ENCODE data around the gene SYTL5.

The SYTL5 gene

GRCh38 chrX:38028300-38028699 lies 21.9 kb downstream of the SYTL5 start:
- FAIRE-seq = no peak

DNA sequence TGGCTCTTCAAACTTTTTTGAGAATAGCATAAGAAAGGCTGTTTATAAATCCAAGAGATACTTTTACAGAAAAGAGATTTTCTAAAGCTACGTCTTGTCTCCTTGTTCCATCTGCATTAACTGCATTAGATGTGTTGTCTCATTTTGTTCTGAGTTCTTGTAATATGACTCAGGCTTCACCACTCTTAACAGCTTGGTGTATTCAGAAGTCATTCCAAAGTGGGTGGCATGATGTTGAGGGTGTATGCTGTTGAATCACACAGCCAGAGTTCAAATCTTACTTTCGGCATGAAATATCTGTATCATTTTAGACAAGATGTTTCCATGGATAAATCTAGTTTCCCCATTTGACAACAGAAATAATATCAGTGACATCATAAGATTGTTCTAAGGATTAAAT lies 30.1 kb downstream of the SYTL5 start:
- no peak for FAIRE-seq

DNA sequence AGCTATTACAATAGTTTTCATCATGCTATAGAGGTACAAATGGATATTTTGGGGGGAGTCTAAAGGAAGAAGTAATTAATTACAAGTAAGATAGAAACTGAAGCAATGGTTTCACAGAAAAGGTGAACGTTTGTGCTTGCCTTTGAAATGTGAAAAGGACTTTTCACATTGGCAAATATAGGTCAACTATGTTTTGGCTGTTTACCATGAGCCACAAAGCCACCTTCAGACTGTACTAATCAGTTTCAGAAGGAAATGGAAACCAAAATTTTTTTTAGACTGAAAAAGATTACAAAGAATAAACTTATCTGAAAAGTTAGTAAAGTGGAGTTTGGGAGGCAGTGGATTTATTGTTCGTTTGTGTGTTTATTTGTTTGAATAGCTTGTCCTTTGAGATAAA lies 32.1 kb downstream of the SYTL5 start:
- FAIRE-seq = peak; percentile 68

DNA sequence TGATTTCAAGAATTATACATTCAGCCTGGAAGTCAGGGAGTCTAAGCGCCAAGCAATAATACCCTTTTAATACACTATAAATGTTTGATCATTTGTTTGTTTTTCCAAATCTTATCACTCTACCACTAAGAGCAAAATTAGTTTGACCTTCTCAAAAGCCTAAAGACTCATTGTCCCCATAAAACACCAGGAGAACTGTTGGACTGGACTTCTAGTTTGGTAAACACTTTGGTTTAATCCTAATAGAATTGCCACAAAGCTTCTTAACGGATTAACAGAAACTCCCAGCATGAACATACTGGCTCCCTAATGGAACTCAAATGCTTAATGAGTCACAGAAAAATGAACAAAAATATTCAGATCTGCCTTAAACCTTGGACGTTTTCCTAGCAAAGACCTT lies 34.9 kb downstream of the SYTL5 start:
- no peak for FAIRE-seq

GRCh38 chrX:38044701-38045100 lies 38.3 kb downstream of the SYTL5 start:
- peak; percentile 90 for FAIRE-seq

DNA sequence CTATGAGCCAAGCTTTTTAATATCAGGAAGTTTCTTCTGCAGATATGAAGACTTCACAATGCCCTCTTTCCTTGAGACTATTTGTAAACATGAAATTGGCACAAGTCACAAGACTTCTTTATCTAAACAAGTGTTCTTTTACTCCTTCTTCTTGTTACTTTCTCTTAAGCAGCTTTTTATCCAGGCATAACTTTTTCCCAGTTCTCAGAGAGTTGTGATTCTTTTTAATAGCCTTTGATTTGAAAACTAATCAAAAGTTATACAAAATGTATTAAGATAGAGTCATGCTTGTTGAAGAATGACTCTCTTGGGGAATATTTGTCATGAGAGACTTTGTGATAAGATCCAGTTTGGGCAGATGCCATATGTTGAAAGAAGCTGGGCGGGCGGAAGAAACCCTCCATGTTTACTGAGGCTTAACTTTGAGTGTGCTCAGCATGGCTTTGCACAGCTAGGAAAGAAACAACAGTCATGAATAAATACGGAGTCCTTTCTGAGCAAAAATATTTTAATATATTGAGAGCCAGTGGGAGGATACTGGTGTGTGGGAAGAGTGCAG lies 39.3 kb downstream of the SYTL5 start:
- peak; percentile 55 for FAIRE-seq

DNA sequence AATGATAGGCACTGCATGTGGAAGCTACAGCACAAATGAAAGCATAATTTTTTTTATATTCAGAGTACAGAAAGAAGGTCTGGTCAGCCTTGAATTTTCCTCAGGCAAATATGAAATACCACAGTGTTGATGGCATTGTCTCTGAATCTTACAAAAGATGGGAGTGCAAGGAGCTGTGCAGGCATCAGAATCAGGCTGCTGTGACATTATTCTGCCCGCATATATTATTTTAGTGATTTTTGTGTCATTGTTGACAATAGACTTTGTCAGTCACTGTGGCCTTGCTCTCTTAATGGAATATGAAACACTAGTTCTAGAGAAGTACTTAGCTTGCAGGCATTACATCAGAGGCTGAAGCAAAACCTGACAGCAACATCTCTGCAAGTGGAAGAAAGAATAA lies 42.5 kb downstream of the SYTL5 start:
- no peak for FAIRE-seq

GRCh38 chrX:38050806-38051205 lies 44.5 kb downstream of the SYTL5 start:
- FAIRE-seq = no peak

- FAIRE-seq = no peak
Measured at GRCh38 chrX:38052096-38052495, 45.7 kb downstream of the SYTL5 start.

- no peak for FAIRE-seq
Measured at GRCh38 chrX:38055170-38055847, 49.0 kb downstream of the SYTL5 start.

DNA sequence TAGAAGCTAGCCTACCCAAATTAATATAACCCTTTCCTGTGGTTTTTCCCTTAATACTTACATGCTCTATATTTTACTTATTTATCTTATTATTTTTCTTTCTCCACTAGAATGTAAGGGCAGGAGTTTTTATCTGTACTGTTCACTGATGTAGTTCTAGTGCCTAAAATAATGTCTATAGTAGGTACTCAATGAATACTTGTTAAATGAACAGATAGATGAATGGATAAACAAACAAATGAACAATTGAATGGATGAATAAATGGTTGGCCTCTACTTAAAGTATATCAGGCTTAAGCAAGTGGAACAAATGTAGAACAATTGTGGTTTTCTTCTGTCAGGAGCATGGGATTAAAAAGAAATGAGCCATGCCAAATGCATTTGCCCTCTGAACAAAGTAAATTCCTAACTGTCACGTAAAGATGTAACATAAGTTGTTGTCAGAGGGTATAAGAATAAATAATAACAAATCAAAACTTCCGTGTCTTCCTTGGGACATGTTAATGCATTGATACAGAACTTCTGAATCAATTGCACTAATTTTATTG lies 54.1 kb downstream of the SYTL5 start:
- FAIRE-seq = peak; percentile 33

GRCh38 chrX:38061335-38061734 lies 55.0 kb downstream of the SYTL5 start:
- FAIRE-seq = peak; percentile 89

DNA sequence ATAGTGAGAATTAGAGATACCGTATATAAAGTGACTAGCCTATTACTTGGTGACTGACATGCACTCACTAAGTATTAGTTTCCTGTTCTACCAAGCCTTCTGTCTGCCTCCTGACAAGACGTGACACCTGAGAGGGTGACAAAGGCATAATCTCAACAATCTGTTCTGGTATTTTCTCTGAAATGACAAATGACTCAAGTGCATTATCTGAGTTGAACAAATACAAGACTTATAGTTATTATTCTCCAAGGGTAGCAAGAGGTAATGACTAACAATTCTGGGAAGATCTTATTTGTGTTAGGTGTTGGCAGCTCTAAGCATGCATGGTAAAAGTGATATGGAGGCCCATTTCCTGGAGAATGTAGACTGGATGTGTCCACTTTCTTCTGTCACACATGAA lies 60.6 kb downstream of the SYTL5 start:
- no peak for FAIRE-seq

GRCh38 chrX:38069273-38069672 lies 62.9 kb downstream of the SYTL5 start:
- no peak for FAIRE-seq

- FAIRE-seq = no peak
Measured at GRCh38 chrX:38069991-38070390, 63.6 kb downstream of the SYTL5 start.

DNA sequence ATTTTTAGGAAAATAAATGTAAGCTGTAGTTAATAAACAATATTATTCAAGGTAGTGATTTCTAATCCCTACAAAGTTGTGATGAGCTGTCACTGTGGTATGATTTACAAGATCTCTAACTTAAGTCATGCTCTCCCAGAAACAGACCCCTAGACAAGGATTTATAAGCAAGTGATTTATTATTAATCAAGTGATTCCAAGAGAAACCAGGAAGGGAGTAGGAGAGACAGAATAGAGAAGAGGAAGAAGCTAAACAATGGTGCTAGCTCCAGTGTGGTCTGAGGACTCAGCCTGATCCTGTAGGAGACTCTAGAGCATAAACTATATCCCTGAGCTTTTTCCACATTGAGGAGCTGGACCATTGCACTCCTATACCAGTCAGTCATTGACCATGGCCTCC lies 73.1 kb downstream of the SYTL5 start:
- no peak for FAIRE-seq

GRCh38 chrX:38080808-38081207 lies 74.5 kb downstream of the SYTL5 start:
- FAIRE-seq = no peak

GRCh38 chrX:38081909-38082308 lies 75.6 kb downstream of the SYTL5 start:
- no peak for FAIRE-seq

GRCh38 chrX:38082309-38082708 lies 76.0 kb downstream of the SYTL5 start:
- peak; percentile 82 for FAIRE-seq

DNA sequence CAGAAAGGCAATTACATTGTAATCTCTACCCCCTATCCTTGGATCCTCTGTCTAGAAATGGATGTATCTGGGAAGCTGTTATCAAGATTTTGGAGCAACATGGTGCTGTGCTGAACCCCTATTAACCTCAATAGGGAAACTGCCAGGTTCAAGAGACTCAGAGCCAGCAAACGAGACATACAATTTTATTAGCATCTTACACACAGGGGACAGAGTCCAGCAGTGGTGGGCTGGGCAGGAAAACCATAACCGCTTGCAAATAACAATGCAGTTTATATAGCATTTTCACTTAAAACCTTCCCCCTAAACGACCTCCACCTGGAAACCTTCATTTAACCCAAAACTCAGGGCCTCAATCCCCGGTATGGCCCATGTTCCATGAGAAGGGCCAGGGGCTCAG lies 79.5 kb downstream of the SYTL5 start:
- FAIRE-seq = no peak

DNA sequence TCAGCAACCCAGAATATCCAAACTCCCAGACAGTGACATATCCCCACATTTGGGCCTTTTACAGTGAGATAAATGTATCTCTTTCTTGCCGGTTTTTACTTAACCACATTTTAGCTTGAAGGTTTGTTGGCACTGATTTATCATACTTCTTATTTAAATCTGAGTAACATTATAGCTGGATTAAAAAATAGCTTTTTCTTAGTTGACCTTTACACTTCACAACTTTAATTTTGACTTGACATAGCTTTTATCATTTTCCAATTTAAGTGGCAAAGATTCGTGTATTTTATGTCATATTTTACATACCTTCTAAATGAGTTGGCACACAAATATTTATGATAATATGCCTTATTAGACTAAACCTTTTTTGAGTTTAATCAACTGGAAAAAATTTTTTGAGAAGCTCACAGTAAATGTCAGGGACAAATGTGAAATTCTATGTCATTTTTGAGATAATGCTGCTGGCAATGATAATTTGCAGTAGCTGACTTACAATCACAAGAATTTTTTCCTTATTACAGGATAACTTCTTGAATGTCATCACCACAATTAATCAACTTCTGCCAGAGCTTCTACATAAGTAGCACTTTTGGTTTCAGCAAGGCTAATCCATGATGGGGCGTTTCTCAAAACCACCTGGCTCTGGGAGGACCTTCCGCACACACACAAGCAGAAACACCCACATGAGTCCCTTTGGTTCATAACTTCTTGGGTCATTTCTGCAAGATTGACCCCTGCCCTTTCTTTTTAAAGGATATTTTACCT lies 80.3 kb downstream of the SYTL5 start:
- FAIRE-seq = no peak

- FAIRE-seq = no peak
Measured at GRCh38 chrX:38087594-38087993, 81.2 kb downstream of the SYTL5 start.

DNA sequence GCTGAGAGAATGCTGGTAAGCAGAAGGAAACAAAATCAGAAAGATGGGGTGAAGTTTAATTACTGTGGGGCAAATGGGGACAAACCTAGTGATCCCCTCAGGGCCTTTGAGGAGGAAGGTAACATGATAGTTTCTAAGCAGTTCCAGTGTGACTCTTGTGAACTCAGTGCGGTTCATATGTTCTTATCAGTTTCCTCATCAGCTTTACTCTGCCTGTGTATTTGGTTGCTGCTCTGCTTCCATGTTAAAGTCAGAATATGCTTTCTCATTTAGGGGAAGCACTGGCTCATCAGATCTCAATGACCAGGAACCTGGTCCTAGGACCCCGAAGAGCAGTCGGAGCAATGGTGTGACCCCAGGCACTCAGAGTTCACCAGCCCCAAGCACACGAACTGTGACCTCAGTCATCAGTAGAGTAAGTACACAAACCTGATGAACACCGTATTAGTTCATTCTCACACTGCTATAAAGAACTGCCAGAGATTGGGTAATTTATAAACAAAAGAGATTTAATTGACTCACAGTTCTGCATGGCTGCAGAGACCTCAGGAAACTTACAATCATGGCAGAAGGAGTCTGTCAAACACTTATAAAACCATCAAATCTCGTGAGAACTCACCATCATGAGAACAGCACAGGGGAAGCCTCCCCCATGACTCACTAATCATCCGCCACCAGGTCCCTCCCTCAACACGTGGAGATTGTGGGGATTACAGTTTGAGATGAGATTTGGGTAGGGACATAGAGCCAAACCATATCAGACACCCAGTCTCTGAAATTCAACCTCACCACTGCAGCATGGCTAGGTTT lies 83.0 kb downstream of the SYTL5 start:
- no peak for FAIRE-seq

All from colon (tissue), 2 donors.